Globus pallidus (tissue), 1 donor: ENCODE measurements around the gene ART1.
"Not testable (repeated sequence)": the region's sequence is repeated elsewhere in the genome, so short reads cannot be mapped to it uniquely, and the experiment has no call there.

ENCODE experiments used
- DNase-seq: peaks from one replicate; pipeline ENCODE4 v3.0.0-alpha.2; 2015; ENCODE audit warnings: low spot score

The ART1 gene

GRCh38 chr11:3644817-3645235 is at the start of gene ART1:
ART1 (plus strand) TSS chr11:3645128; CDS start chr11:3659214, 14,086 bp downstream.
- DNase-seq = no peak

- DNase-seq = not testable (repeated sequence)
Measured at GRCh38 chr11:3597743-3598142, 47.2 kb upstream of the ART1 start.

- DNase-seq = not testable (repeated sequence)
Measured at GRCh38 chr11:3600201-3600600, 44.7 kb upstream of the ART1 start.

- no peak for DNase-seq
Measured at GRCh38 chr11:3604167-3604566, 40.8 kb upstream of the ART1 start.

- DNase-seq = no peak
Measured at GRCh38 chr11:3605283-3605662, 39.7 kb upstream of the ART1 start.

- no peak for DNase-seq
Measured at GRCh38 chr11:3605771-3606203, 39.1 kb upstream of the ART1 start.

GRCh38 chr11:3609416-3610265 is 35.3 kb upstream of the ART1 start:
- no peak for DNase-seq

GRCh38 chr11:3610846-3611245 is 34.1 kb upstream of the ART1 start:
- no peak for DNase-seq

GRCh38 chr11:3611976-3612678 is 32.8 kb upstream of the ART1 start:
- no peak for DNase-seq

GRCh38 chr11:3613998-3614741 is 30.8 kb upstream of the ART1 start:
- no peak for DNase-seq

GRCh38 chr11:3614742-3615171 is 30.2 kb upstream of the ART1 start:
- peak; percentile 11 for DNase-seq

GRCh38 chr11:3615998-3616397 is 28.9 kb upstream of the ART1 start:
- DNase-seq = no peak

- DNase-seq = no peak
Measured at GRCh38 chr11:3616721-3617460, 28.0 kb upstream of the ART1 start.

GRCh38 chr11:3617990-3618389 is 26.9 kb upstream of the ART1 start:
- no peak for DNase-seq

GRCh38 chr11:3622521-3622920 is 22.4 kb upstream of the ART1 start:
- no peak for DNase-seq

- no peak for DNase-seq
Measured at GRCh38 chr11:3623121-3623520, 21.8 kb upstream of the ART1 start.

GRCh38 chr11:3623767-3624458 is 21.0 kb upstream of the ART1 start:
- DNase-seq = no peak

GRCh38 chr11:3626250-3626960 is 18.5 kb upstream of the ART1 start:
- peak; percentile 37 for DNase-seq

- DNase-seq = no peak
Measured at GRCh38 chr11:3627291-3627690, 17.6 kb upstream of the ART1 start.

- DNase-seq = no peak
Measured at GRCh38 chr11:3631331-3631730, 13.6 kb upstream of the ART1 start.
